Measurements from ENCODE around the gene NELL2. TPM values are rescaled to one million over a fixed set of nuclear protein-coding genes. Genes with fewer than 3 reads are reported as not detected.

Gene NELL2
- total RNA-seq, 4 donors from 2014 or later = 0.12 to 42.0 (median 2.0) TPM; not detected in 1

DNA sequence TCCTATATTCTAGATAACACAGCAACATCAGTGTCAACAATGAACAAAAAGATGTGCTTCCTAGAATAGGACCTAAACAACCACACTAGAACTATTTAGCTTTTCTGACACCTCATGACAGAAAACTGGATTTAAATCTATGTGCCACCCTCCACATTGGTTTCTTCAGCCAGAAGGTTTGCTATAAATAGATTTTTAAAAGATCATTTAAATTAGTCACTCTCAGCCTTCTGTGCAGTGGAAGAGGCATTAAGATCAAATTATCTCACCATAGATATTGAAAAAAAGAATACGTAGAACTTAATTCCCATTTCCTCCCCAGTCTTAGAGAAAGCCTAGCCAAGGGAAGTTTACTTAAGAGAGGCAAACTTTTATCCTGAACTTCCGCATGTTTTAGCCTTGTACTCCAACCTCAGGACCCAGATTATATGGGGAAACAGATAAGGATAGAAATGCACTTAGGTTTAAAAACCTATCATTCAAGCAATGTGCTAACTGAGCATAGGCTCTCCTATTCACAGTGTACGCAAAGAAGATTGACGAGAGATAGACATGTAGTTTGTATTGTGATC lies 59.6 kb downstream of the NELL2 start:
- no peak for ATAC-seq
- Histone ChIP-seq H3K9me3 (no peaks in the 10 kb centered on the region), H3K36me3 (no peaks in the 10 kb centered on the region), H3K4me3 (no peak overlapping the region), H3K4me1 (no peaks in the 10 kb centered on the region), H3K27ac (no peak overlapping the region), H3K27me3 (no peaks in the 10 kb centered on the region)
- 36 to 62% methylated on average over 4 of the region's 4 CpGs for WGBS, 2 donors (ENCODE audit: low coverage in 1 of 2)
- TF ChIP-seq EP300 (IDR thresholded peaks at IDR 0.05) (no peak), POLR2A (IDR thresholded peaks at IDR 0.05) (no peak), CTCF (IDR thresholded peaks at IDR 0.05) (no peak), POLR2AphosphoS5 (IDR thresholded peaks at IDR 0.05) (no peak)

GRCh38 chr12:44812062-44812461 lies 64.1 kb downstream of the NELL2 start:
- WGBS, 2 donors (ENCODE audit: low coverage in 1 of 2) = 100% methylated on average over 1 of the region's 1 CpG; no CpG with 5 or more reads in 1 of the 2 donors
- Histone ChIP-seq H3K4me3 (no peak overlapping the region), H3K9me3 (no peaks in the 10 kb centered on the region), H3K27ac (no peak overlapping the region), H3K36me3 (no peaks in the 10 kb centered on the region), H3K4me1 (no peaks in the 10 kb centered on the region), H3K27me3 (no peaks in the 10 kb centered on the region)
- TF ChIP-seq CTCF (IDR thresholded peaks at IDR 0.05) (no peak), POLR2AphosphoS5 (IDR thresholded peaks at IDR 0.05) (no peak), EP300 (IDR thresholded peaks at IDR 0.05) (no peak), POLR2A (IDR thresholded peaks at IDR 0.05) (no peak)
- ATAC-seq = no peak

DNA sequence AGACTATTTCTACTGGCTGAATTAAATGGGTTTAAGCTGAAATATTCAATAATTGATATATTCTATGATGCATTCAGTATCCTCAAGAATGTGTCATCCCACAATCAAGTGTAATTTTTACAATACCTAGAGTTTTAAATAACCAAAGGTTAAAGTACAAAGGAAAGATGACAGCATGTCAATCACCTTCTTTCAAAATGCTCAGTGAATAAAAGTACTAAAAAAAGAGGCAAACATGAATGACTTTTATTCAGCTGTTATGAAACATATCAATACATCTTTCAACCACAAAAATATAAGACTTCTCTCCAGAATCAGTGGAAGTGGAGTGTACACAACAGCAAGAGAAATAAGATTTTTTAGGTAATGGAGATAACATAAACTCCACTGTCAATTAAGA lies 72.0 kb downstream of the NELL2 start:
- no peak overlapping the region for H3K4me3 ChIP-seq
- TF ChIP-seq POLR2A (IDR thresholded peaks at IDR 0.05) = no peak
- TF ChIP-seq POLR2AphosphoS5 (IDR thresholded peaks at IDR 0.05) = no peak
- no peak for TF ChIP-seq CTCF (IDR thresholded peaks at IDR 0.05)
- no peak for TF ChIP-seq EP300 (IDR thresholded peaks at IDR 0.05)
- no peaks in the 10 kb centered on the region for H3K9me3 ChIP-seq
- no peaks in the 10 kb centered on the region for H3K36me3 ChIP-seq
- no peak overlapping the region for H3K27ac ChIP-seq
- ATAC-seq = no peak
- H3K4me1 ChIP-seq = no peaks in the 10 kb centered on the region
- no peaks in the 10 kb centered on the region for H3K27me3 ChIP-seq

- Histone ChIP-seq H3K27ac (no peak overlapping the region), H3K36me3 (no peaks in the 10 kb centered on the region), H3K4me3 (no peak overlapping the region), H3K27me3 (no peaks in the 10 kb centered on the region), H3K4me1 (no peaks in the 10 kb centered on the region), H3K9me3 (peaks cover 0 to 12% (median 0%) of the 10 kb centered on the region in 3 donors)
- TF ChIP-seq CTCF (IDR thresholded peaks at IDR 0.05) (no peak), POLR2AphosphoS5 (IDR thresholded peaks at IDR 0.05) (no peak), POLR2A (IDR thresholded peaks at IDR 0.05) (no peak), EP300 (IDR thresholded peaks at IDR 0.05) (no peak)
- no peak for ATAC-seq
Observed at GRCh38 chr12:44795970-44796369, 80.1 kb downstream of the NELL2 start.

DNA sequence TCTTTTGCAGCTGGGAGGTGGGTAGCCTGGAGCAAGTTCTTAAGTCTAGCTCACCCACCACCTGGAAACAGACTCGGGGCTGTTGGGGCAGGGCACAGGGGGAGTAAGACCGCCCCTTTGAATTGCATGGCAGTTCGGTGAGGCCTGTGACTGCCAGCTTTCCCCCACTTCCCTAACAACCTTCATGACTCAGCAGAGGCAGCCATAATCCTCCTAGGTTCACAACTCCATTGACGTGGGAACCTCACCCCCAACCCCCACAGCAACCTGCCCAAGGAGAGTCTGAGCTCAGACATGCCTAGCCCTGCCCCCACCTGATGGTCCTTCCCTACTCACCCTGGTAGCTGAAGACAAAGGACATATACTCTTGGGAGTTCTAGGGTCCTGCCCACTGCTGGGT lies 87.4 kb downstream of the NELL2 start:
- Histone ChIP-seq H3K27me3 (no peaks in the 10 kb centered on the region), H3K27ac (no peak overlapping the region), H3K9me3 (peaks cover 0 to 12% (median 0%) of the 10 kb centered on the region in 3 donors), H3K4me3 (no peak overlapping the region), H3K36me3 (no peaks in the 10 kb centered on the region), H3K4me1 (no peaks in the 10 kb centered on the region)
- TF ChIP-seq EP300 (IDR thresholded peaks at IDR 0.05) (no peak), CTCF (IDR thresholded peaks at IDR 0.05) (no peak), POLR2AphosphoS5 (IDR thresholded peaks at IDR 0.05) (no peak), POLR2A (IDR thresholded peaks at IDR 0.05) (no peak)
- ATAC-seq = no peak
- WGBS, 2 donors (ENCODE audit: low coverage in 1 of 2) = 72% methylated on average over 4 of the region's 4 CpGs; no CpG with 5 or more reads in 1 of the 2 donors

All from gastroesophageal sphincter (tissue), 4 donors.